IMR-90 (cell line): ENCODE data around the gene TMEM14B. TPM values are rescaled to one million over a fixed set of nuclear protein-coding genes. Genes with fewer than 3 reads are reported as not detected.

Experiments used
- ATAC-seq: fragments of 200-7000 bp; cut with Tn5 transposase; 2 replicates; pipeline ENCODE4 v1.9.1; 2020; ENCODE audit warnings: low read depth, mild to moderate bottlenecking, moderate library complexity
- BruUV-seq: library from RNA; stranded (reverse); fragments of 400-500 nt; replicated peaks from 2 replicates; lab custom pipeline; 2021; lab: Mats Ljungman, UMichigan
- CTCF ChIA-PET: fragments of 300-600 bp; formaldehyde crosslinking; extraction: SDS; loops from one replicate; lab custom pipeline; 2021; ENCODE audit warnings: antibody characterized with exemption; lab: Yijun Ruan, JAX
- POLR2A ChIA-PET: fragments of 300-600 bp; sonication (Branson Sonifier 250); formaldehyde crosslinking; loops from one replicate; lab custom pipeline; 2022; ENCODE audit warnings: antibody characterized with exemption; ENCODE audit not compliant: unreplicated experiment; lab: Charles Lee
- DNase-seq: peaks from one replicate; pipeline ENCODE4 v3.0.0; 2013
- H2AFZ ChIP-seq: replicated peaks from 2 replicates; pipeline ENCODE3; 2013; ENCODE audit warnings: low read length, mild to moderate bottlenecking; ENCODE audit not compliant: poor library complexity
- H2AK5ac ChIP-seq: 2 replicates; pipeline ENCODE4 v1.6.1; 2013; ENCODE audit warnings: low read depth, low read length, inconsistent platforms
- H2AK9ac ChIP-seq: replicated peaks from 2 replicates; pipeline ENCODE3; 2013; ENCODE audit warnings: mild to moderate bottlenecking, low read depth, low read length, moderate library complexity; ENCODE audit not compliant: poor library complexity
- H2BK120ac ChIP-seq: 2 replicates; pipeline ENCODE4 v1.6.1; 2013; ENCODE audit warnings: low read depth, low read length, inconsistent platforms
- H2BK15ac ChIP-seq: 3 replicates; pipeline ENCODE4 v1.6.1; 2013; ENCODE audit warnings: low read depth, low read length, inconsistent platforms
- H2BK20ac ChIP-seq: 2 replicates; pipeline ENCODE4 v1.6.1; 2013; ENCODE audit warnings: low read depth, mild to moderate bottlenecking, inconsistent platforms, low read length, moderate library complexity
- H2BK5ac ChIP-seq: 2 replicates; pipeline ENCODE4 v1.6.1; 2013; ENCODE audit warnings: mild to moderate bottlenecking, low read depth, low read length, inconsistent platforms; ENCODE audit not compliant: poor library complexity, severe bottlenecking
- H3K14ac ChIP-seq: replicated peaks from 2 replicates; pipeline ENCODE4 v1.6.1; 2013; ENCODE audit warnings: low read depth, low read length, inconsistent platforms
- H3K18ac ChIP-seq: 2 replicates; pipeline ENCODE4 v1.6.1; 2013; ENCODE audit warnings: low read depth, low read length, control low read depth
- H3K23ac ChIP-seq: 2 replicates; pipeline ENCODE4 v1.6.1; 2013; ENCODE audit warnings: low read depth, low read length, inconsistent platforms
- H3K27ac ChIP-seq: 2 replicates; pipeline ENCODE4 v1.5.1; 2013; ENCODE audit warnings: mild to moderate bottlenecking, control low read depth, low read length; ENCODE audit not compliant: insufficient read depth
- H3K27me3 ChIP-seq: 2 replicates; pipeline ENCODE4 v1.6.1; 2013; ENCODE audit warnings: low read length; ENCODE audit not compliant: control insufficient read depth, insufficient read depth
- H3K36me3 ChIP-seq: 2 replicates; pipeline ENCODE4 v1.6.1; 2013; ENCODE audit warnings: low read length, mixed read lengths; ENCODE audit not compliant: control insufficient read depth, insufficient read depth
- H3K4ac ChIP-seq: 2 replicates; pipeline ENCODE4 v1.6.1; 2013; ENCODE audit warnings: low read depth, low read length, inconsistent platforms
- H3K4me1 ChIP-seq: 2 replicates; pipeline ENCODE4 v1.6.1; 2013; ENCODE audit warnings: low read length, mixed read lengths; ENCODE audit not compliant: control insufficient read depth, insufficient read depth
- H3K4me2 ChIP-seq: 2 replicates; pipeline ENCODE4 v1.6.1; 2013; ENCODE audit warnings: low read depth, mild to moderate bottlenecking, control low read depth, low read length, moderate library complexity
- H3K4me3 ChIP-seq: 2 replicates; pipeline ENCODE4 v1.5.1; 2013; ENCODE audit warnings: low read depth, mild to moderate bottlenecking, control low read depth, low read length, moderate library complexity; ENCODE audit not compliant: insufficient read depth
- H3K56ac ChIP-seq: 2 replicates; pipeline ENCODE4 v1.6.1; 2013; ENCODE audit warnings: low read length, inconsistent platforms; ENCODE audit not compliant: insufficient read depth; ENCODE audit errors: extremely low read depth
- H3K79me1 ChIP-seq, 2 experiments: 2 replicates each; pipeline ENCODE4 v1.6.1; 2013; ENCODE audit warnings: low read length in 2 of 2, inconsistent platforms in 1 of 2, low read depth in 1 of 2
- H3K9ac ChIP-seq: 2 replicates; pipeline ENCODE4 v1.6.1; 2013; ENCODE audit warnings: low read depth, low read length, control low read depth
- H3K9me1 ChIP-seq: 2 replicates; pipeline ENCODE4 v1.6.1; 2013; ENCODE audit warnings: low read length, inconsistent platforms; ENCODE audit not compliant: insufficient read depth
- H3K9me3 ChIP-seq: 2 replicates; pipeline ENCODE4 v1.6.1; 2013; ENCODE audit warnings: low read length; ENCODE audit not compliant: control insufficient read depth, insufficient read depth
- H4K20me1 ChIP-seq: 2 replicates; pipeline ENCODE4 v1.6.1; 2013; ENCODE audit warnings: low read length, inconsistent platforms; ENCODE audit not compliant: insufficient read depth
- H4K5ac ChIP-seq: 2 replicates; pipeline ENCODE4 v1.6.1; 2013; ENCODE audit warnings: mild to moderate bottlenecking, low read depth, low read length, control low read depth
- H4K8ac ChIP-seq, 2 experiments: 2 replicates each; pipeline ENCODE4 v1.6.1; 2013; ENCODE audit warnings: low read depth in 2 of 2, low read length in 2 of 2, control low read depth in 1 of 2, inconsistent platforms in 1 of 2
- H4K91ac ChIP-seq: 2 replicates; pipeline ENCODE4 v1.6.1; 2013; ENCODE audit warnings: low read depth, low read length, inconsistent platforms; ENCODE audit not compliant: insufficient read depth
- CTCF ChIP-seq: conservative IDR thresholded peaks from 2 replicates; pipeline ENCODE4 v1.5.1; 2012; ENCODE audit warnings: mild to moderate bottlenecking, low read depth, low read length, improper control_type of control experiment
- ELK1 ChIP-seq: fragments of 150-350 bp; IDR thresholded peaks from 2 replicates; pipeline ENCODE4 v1.6.1; 2016; ENCODE audit warnings: low read depth, mild to moderate bottlenecking, low read length, moderate library complexity, borderline replicate concordance
- POLR2A ChIP-seq: IDR thresholded peaks from 2 replicates; pipeline ENCODE4 v1.6.1; 2012; ENCODE audit warnings: mild to moderate bottlenecking, low read depth, low read length
- RAD21 ChIP-seq: IDR thresholded peaks from 2 replicates; pipeline ENCODE4 v1.6.1; 2012; ENCODE audit warnings: low read length, improper control_type of control experiment
- RCOR1 ChIP-seq: IDR thresholded peaks from 2 replicates; pipeline ENCODE4 v1.6.1; 2012; ENCODE audit warnings: mild to moderate bottlenecking, low read length, improper control_type of control experiment; ENCODE audit not compliant: insufficient replicate concordance
- SMC3 ChIP-seq: fragments of 150-350 bp; IDR thresholded peaks from 2 replicates; pipeline ENCODE4 v1.6.1; 2016; ENCODE audit warnings: low read depth, mild to moderate bottlenecking, antibody characterized with exemption, low read length, moderate library complexity
- whole genome bisulfite sequencing, 2 experiments: methylation state at CpG; one replicate each; pipeline versions ENCODE4 v1.1.5 to v1.1.7; 2013; ENCODE audit warnings: missing lambda C conversion rate in 2 of 2; ENCODE audit not compliant: insufficient read length in 1 of 2; ENCODE audit errors: extremely low coverage in 2 of 2; 5-methylcytosine and 5-hydroxymethylcytosine counted together
- dilution Hi-C: fragments of 300-500 bp; cut with HindIII; formaldehyde crosslinking; loops from one replicate; pipeline ENCODE4 v1.14.3; 2018; ENCODE audit warnings: low sequenced_read_pairs; ENCODE audit not compliant: unreplicated experiment
- in situ Hi-C: fragments of 300-500 bp; cut with MboI; formaldehyde crosslinking; loops from 3 replicates; pipeline ENCODE4 v1.14.3; 2019; ENCODE audit warnings: low sequenced_read_pairs, inconsistent platforms, mixed read lengths
- intact Hi-C: fragments of 100-400 bp; cut with micrococcal nuclease; formaldehyde crosslinking; loops from 2 replicates; pipeline ENCODE4 v1.10.0; 2022
- polyA plus RNA-seq, 3 experiments: library from polyadenylated mRNA; depleted of rRNA; stranded (reverse); fragments of >200 nt; gene quantifications; 2 replicates each; pipeline ENCODE4 v1.2.3, GENCODE V29; 2012; ENCODE audit warnings: low replicate concordance in 1 of 3
- total RNA-seq: library from RNA; depleted of rRNA; stranded (reverse); fragments of >200 nt; gene quantifications from 2 replicates; pipeline ENCODE4 v1.2.3, GENCODE V29; 2012

Gene TMEM14B
- total and polyA plus RNA-seq, 2 of the 4 experiments (the other 2 are of a cell fraction): 66.5 to 81.4 TPM

GRCh38 chr6:10801224-10801848, 53.7 kb downstream of the TMEM14B start:
- no peak overlapping the region for H3K4me2 ChIP-seq
- H2AK5ac ChIP-seq: no peak overlapping the region
- H3K14ac ChIP-seq: no peak overlapping the region
- H3K79me1 ChIP-seq: no peaks in the 10 kb centered on the region
- H3K56ac ChIP-seq: no peak overlapping the region
- in situ Hi-C loops: loop anchor here (5.0 kb wide), 1 partner anchor 324 kb away; no protein-coding TSS in a partner anchor
- no peaks in the 10 kb centered on the region for H3K9me3 ChIP-seq
- H3K27ac ChIP-seq: no peak overlapping the region
- no peak overlapping the region for H4K91ac ChIP-seq
- no peak overlapping the region for H2AK9ac ChIP-seq
- WGBS, 2 experiments: no CpG with 5 or more reads among the region's 2 CpGs
- no peaks in the 10 kb centered on the region for H3K9me1 ChIP-seq
- H4K8ac ChIP-seq: no peak overlapping the region
- H2BK120ac ChIP-seq: no peak overlapping the region
- DNase-seq (peak; percentile 58), ATAC-seq (peak; percentile 99)
- H3K36me3 ChIP-seq: no peaks in the 10 kb centered on the region
- dilution Hi-C loops: no loop called here
- ChIA-PET POLR2A (no interaction called here), CTCF (interaction anchor here (0.6 to 2.5 kb wide), 4 partner anchors 21 to 323 kb away, joined by 3 to 13 read pairs (median 3); no protein-coding TSS in a partner anchor)
- H3K27me3 ChIP-seq: no peaks in the 10 kb centered on the region
- no peak overlapping the region for H3K4ac ChIP-seq
- no peak overlapping the region for H3K4me3 ChIP-seq
- no peak overlapping the region for H2BK15ac ChIP-seq
- no peak overlapping the region for H3K18ac ChIP-seq
- no peak overlapping the region for H3K9ac ChIP-seq
- no peak for TF ChIP-seq POLR2A
- TF ChIP-seq ELK1: no peak
- no peak for TF ChIP-seq RCOR1
- TF ChIP-seq SMC3: peak; percentile 84
- TF ChIP-seq CTCF: peak; percentile 93
- peak; percentile 90 for TF ChIP-seq RAD21
- H3K4me1 ChIP-seq: no peaks in the 10 kb centered on the region
- H2BK5ac ChIP-seq: no peak overlapping the region
- no peak overlapping the region for H2BK20ac ChIP-seq
- H4K20me1 ChIP-seq: no peaks in the 10 kb centered on the region
- H3K23ac ChIP-seq: no peak overlapping the region
- no peak overlapping the region for H2AFZ ChIP-seq
- intact Hi-C loops: loop anchor here (1.0 to 5.0 kb wide), 5 partner anchors 79 to 323 kb away; partner anchors contain the start of genes C6orf52, PAK1IP1 and TMEM14C
- BruUV-seq: no TSS peak
- no peak overlapping the region for H4K5ac ChIP-seq
